ENCODE results near the gene RAPGEFL1. TPM values are rescaled to one million over a fixed set of nuclear protein-coding genes. Genes with fewer than 3 reads are reported as not detected.
"Not testable (repeated sequence)": the region's sequence is repeated elsewhere in the genome, so short reads cannot be mapped to it uniquely, and the experiment has no call there.

Gene RAPGEFL1
- total RNA-seq, 1 experiment from 2014 or later, result 14.0 TPM

GRCh38 chr17:40139566-40140058 lies 37.7 kb upstream of the RAPGEFL1 start:
- Histone ChIP-seq H3K4me1 (replicated peaks; ENCODE audit: insufficient read depth) (peaks cover 17% of the 10 kb centered on the region), H2AFZ (peak overlapping the region; percentile 77), H3F3A (ENCODE audit: insufficient read depth, low read depth) (peaks cover 19% of the 10 kb centered on the region), H3K9me3 (ENCODE audit: insufficient read depth, low read depth) (no peaks in the 10 kb centered on the region), H3K4me3 (peak overlapping the region; percentile 80), H3K9me2 (ENCODE audit: insufficient read depth) (no peaks in the 10 kb centered on the region), H3K4me2 (peak overlapping the region; percentile 94), H3K27me3 (ENCODE audit: insufficient read depth, low read depth) (no peaks in the 10 kb centered on the region), H3K36me3 (ENCODE audit: low read depth) (peaks cover 12% of the 10 kb centered on the region; the same call in 1 of the 2 replicates), H4K20me1 (ENCODE audit: insufficient read depth) (no peaks in the 10 kb centered on the region; the same call in 1 of the 2 replicates), H3K79me2 (ENCODE audit: low read depth) (peaks cover 38% of the 10 kb centered on the region), H3K27ac (peak overlapping the region; percentile 80)
- DNase-seq, result no peak
- BruUV-seq (replicated peaks), result TSS peak; percentile 68
- intact Hi-C loops (cut with micrococcal nuclease; ENCODE audit: unreplicated experiment), result no loop called here
- ChIA-PET CTCF (interaction anchor here (0.6 to 1.1 kb wide), 2 partner anchors 26 to 51 kb away, joined by 5 to 6 read pairs; no protein-coding TSS in a partner anchor), POLR2A (ENCODE audit: unreplicated experiment) (interaction anchor here (0.5 to 0.9 kb wide), 3 partner anchors 142 to 1039 kb away, joined by 4 to 9 read pairs (median 5); no protein-coding TSS in a partner anchor)
- TF ChIP-seq EZH2 (IDR thresholded peaks at IDR 0.05; ENCODE audit: low read depth), result no peak
- TF ChIP-seq CTCF (conservative IDR thresholded peaks at IDR 0.05), result no peak

GRCh38 chr17:40143166-40143565 lies 34.1 kb upstream of the RAPGEFL1 start:
- BruUV-seq (replicated peaks); H2AFZ ChIP-seq; H3K36me3 ChIP-seq (ENCODE audit: low read depth); H3K27ac ChIP-seq; H3K9me3 ChIP-seq (ENCODE audit: insufficient read depth, low read depth); H3K4me3 ChIP-seq; H3K4me2 ChIP-seq; intact Hi-C loops (cut with micrococcal nuclease; ENCODE audit: unreplicated experiment); H3K27me3 ChIP-seq (ENCODE audit: insufficient read depth, low read depth); H3K9me2 ChIP-seq (ENCODE audit: insufficient read depth); H3F3A ChIP-seq (ENCODE audit: insufficient read depth, low read depth); POLR2A ChIA-PET (ENCODE audit: unreplicated experiment); H4K20me1 ChIP-seq (ENCODE audit: insufficient read depth); DNase-seq: not testable (repeated sequence)
- CTCF ChIA-PET, result interaction anchor here (0.6 kb wide), 1 partner anchor 17 kb away, joined by 3 read pairs; no protein-coding TSS in a partner anchor
- Histone ChIP-seq H3K79me2 (ENCODE audit: low read depth) (peaks cover 32% of the 10 kb centered on the region), H3K4me1 (replicated peaks; ENCODE audit: insufficient read depth) (peaks cover 17% of the 10 kb centered on the region)

GRCh38 chr17:40145476-40145875 lies 31.8 kb upstream of the RAPGEFL1 start:
- Histone ChIP-seq H3K27me3 (ENCODE audit: insufficient read depth, low read depth) (no peaks in the 10 kb centered on the region), H3K27ac (no peak overlapping the region), H2AFZ (no peak overlapping the region), H3K9me2 (ENCODE audit: insufficient read depth) (no peaks in the 10 kb centered on the region), H3K79me2 (ENCODE audit: low read depth) (peaks cover 20% of the 10 kb centered on the region), H3K36me3 (ENCODE audit: low read depth) (peaks cover 6% of the 10 kb centered on the region; the same call in 1 of the 2 replicates), H3K4me1 (replicated peaks; ENCODE audit: insufficient read depth) (peaks cover 8% of the 10 kb centered on the region), H3K4me2 (no peak overlapping the region), H3F3A (ENCODE audit: insufficient read depth, low read depth) (no peaks in the 10 kb centered on the region; the same call in 1 of the 2 replicates), H3K9me3 (ENCODE audit: insufficient read depth, low read depth) (no peaks in the 10 kb centered on the region), H3K4me3 (no peak overlapping the region), H4K20me1 (ENCODE audit: insufficient read depth) (0 out of 2 replicates have a peak, but pooled peaks cover 10% of the 10 kb centered on the region)
- intact Hi-C loops (cut with micrococcal nuclease; ENCODE audit: unreplicated experiment), result no loop called here
- CTCF ChIA-PET, result no interaction called here
- TF ChIP-seq EZH2 (IDR thresholded peaks at IDR 0.05; ENCODE audit: low read depth) (no peak), CTCF (conservative IDR thresholded peaks at IDR 0.05) (no peak)
- POLR2A ChIA-PET (ENCODE audit: unreplicated experiment), result no interaction called here
- DNase-seq, result no peak
- BruUV-seq (replicated peaks), result no TSS peak
